ENCODE data around the gene GNRHR.

The GNRHR gene

DNA sequence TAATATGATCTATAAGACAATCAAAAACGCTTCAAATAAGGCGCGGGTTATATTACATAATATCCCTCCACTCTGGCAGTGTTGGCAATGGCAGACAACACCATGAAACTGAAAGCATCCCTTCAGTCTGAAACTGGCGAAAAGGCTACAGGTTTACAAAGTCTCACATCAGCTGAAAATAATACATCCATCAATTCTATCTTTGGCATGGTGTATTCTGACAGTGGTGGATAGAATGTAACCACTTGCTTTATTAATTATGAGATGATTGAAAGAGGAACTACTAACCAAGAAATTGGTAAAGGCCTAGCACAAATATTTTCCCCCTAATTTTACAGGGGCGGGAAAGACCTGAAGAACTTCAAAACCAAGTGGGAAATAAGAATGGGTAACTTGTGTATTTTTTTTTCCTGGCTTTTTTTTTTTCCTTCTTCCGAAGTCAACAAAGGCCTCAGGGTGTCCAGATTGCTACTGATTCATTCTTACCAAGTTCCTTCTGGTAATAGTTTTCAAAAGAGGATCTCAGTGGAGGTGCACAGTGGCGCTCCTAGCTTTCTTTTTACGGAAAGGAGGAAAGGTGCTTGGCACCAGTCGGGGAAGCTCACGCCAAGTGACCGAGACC lies 54.0 kb downstream of the GNRHR start:
- DNase-seq (ENCODE audit: low read depth in 2 of 2) = no peak

DNA sequence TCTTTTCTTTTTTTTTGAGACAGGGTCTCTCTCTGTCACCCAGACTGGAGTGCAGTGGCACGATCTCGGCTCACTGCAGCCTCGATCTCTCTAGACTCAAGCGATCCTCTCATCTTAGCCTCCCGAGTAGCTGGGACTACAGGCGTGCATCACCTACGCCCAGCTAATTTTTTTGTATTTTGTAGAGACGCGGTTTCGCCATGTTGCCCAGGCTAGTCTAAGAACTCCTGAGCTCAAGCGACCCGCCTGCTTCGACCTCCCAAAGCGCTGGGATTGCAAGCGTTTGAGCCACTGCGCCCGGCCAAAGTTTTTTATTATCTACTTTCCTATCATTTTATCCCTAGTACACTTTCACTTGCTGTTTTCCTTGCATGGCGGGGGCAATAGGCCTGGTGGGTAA lies 54.6 kb downstream of the GNRHR start:
- DNase-seq (ENCODE audit: low read depth in 2 of 2) = no peak

DNA sequence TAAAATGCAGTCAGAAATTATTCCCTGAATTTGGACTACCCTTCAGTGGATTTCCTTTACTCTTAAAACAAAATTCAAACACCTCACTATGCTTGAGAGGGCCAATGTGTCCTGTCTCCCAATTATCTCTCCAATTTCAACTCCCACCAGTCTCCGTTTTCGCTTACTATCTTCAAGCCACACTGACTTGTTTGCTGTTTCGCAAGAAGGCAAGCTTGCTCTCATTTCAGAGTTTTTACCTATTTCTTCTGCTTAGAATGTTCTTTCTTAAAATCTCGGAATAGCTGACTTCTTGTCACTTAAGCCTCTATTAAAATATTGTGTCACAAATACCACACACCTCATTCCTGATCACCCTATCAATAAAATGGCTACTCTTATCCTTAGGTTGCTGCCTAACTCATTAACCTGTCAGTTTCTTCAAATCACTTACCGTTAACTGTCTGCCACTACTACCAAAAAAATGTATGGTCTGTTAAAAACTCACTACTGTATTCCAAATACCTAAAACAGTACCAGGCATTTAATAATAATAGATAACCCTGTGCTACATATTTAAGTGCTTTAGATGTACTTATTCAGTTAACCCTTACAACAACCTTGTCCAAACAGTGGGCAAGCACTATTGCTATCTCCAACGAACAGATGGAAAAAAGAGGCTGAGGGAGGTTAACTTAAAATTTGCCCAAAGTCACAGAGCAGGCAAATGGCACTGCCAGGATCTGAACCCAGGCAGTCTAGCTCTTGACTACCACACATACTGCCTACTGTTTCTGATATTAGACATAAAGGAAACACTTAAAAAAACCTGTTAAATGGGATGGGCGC lies 56.1 kb downstream of the GNRHR start:
- no peak for DNase-seq (ENCODE audit: low read depth in 2 of 2)

DNA sequence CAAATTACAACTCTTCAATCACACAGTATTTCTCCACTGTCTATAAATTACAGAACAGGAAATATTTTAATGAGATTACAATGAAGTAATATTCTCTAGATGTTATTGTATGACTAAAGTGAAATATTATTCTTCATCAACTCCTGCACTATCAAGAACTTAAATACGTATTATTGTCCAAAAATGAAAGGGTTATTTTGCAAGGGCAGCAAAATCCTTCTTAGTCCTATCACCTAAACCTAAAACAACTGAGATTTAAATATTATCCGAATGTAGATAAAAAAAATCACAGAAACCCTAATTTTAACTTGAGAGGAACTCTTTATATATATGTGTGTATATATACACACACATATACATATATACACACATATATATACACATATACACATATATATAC lies 58.1 kb downstream of the GNRHR start:
- DNase-seq (ENCODE audit: low read depth in 2 of 2) = no peak

DNA sequence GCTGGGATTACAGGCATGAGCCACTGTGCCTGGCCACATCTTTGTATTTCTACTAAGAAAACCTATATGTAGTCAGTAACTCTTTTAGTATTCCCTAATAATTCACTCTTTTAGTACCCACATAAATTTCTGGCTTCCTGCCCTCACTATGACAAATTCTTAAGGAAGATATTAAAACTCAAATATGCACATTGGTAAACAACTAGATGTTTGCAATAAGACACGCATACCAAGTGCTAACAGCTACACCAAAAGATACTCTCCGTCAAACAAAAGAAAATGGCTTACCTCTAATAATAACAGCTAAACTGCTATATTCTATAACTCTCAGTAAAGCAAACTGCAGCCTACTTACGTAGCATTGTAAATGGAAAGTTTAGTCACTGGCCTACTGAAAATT lies 59.5 kb downstream of the GNRHR start:
- no peak for DNase-seq (ENCODE audit: low read depth in 2 of 2)

DNA sequence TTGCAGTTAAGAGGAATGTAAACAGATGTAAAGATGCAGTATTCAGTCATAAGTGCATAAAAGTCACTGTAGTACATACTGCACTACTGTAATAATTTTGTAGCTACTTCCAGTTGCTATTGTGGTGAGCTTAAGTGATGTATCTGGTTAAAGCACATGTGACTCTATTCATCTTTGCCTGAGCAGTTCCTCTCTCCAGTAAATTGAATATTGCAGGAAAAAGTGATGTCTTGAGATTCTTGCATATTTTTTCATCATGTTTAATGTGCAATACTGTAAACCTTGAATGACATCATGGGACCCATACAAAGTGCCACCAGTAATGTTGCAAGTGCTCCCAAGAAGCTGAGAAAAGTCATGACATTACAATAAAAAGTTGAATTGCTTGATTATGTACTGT lies 62.9 kb downstream of the GNRHR start:
- no peak for DNase-seq (ENCODE audit: low read depth in 2 of 2)
